Mesendoderm (in vitro differentiated cells): ENCODE data around the gene FPR1.

Source experiments
- DNase-seq: peaks from one replicate; pipeline ENCODE4 v3.0.0; 2013
- H2AK5ac ChIP-seq: 2 replicates; pipeline ENCODE4 v1.6.1; 2013; ENCODE audit warnings: low read length, inconsistent platforms
- H2BK120ac ChIP-seq: 2 replicates; pipeline ENCODE4 v1.6.1; 2013; ENCODE audit warnings: low read depth, mild to moderate bottlenecking, low read length, moderate library complexity, mixed read lengths
- H2BK15ac ChIP-seq: replicated peaks from 2 replicates; pipeline ENCODE4 v1.6.1; 2013; ENCODE audit warnings: low read depth, mild to moderate bottlenecking, moderate library complexity
- H2BK5ac ChIP-seq: 2 replicates; pipeline ENCODE4 v1.6.1; 2013; ENCODE audit warnings: low read length, inconsistent platforms
- H3K18ac ChIP-seq: 2 replicates; pipeline ENCODE4 v1.6.1; 2013; ENCODE audit warnings: mild to moderate bottlenecking, low read length, mixed read lengths
- H3K23ac ChIP-seq: one replicate; pipeline ENCODE4 v1.6.1; 2013; ENCODE audit warnings: low read length
- H3K27ac ChIP-seq: 2 replicates; pipeline ENCODE4 v1.5.1; 2013; ENCODE audit warnings: low read depth, mild to moderate bottlenecking, inconsistent platforms, low read length, moderate library complexity
- H3K27me3 ChIP-seq: 2 replicates; pipeline ENCODE4 v1.6.1; 2013; ENCODE audit warnings: low read length, control low read depth, mild to moderate bottlenecking, inconsistent platforms; ENCODE audit not compliant: insufficient read depth, poor library complexity
- H3K36me3 ChIP-seq: 2 replicates; pipeline ENCODE4 v1.6.1; 2013; ENCODE audit warnings: low read length, inconsistent platforms; ENCODE audit not compliant: control insufficient read depth, insufficient read depth
- H3K4ac ChIP-seq: one replicate; pipeline ENCODE4 v1.6.1; 2013; ENCODE audit warnings: low read depth, mild to moderate bottlenecking, low read length, moderate library complexity
- H3K4me1 ChIP-seq: 2 replicates; pipeline ENCODE4 v1.6.1; 2013; ENCODE audit warnings: low read depth, low read length, inconsistent platforms; ENCODE audit not compliant: control insufficient read depth
- H3K4me2 ChIP-seq: 2 replicates; pipeline ENCODE4 v1.6.1; 2013; ENCODE audit warnings: low read length
- H3K4me3 ChIP-seq: 2 replicates; pipeline ENCODE4 v1.5.1; 2013; ENCODE audit warnings: mild to moderate bottlenecking, low read length
- H3K56ac ChIP-seq: one replicate; pipeline ENCODE4 v1.6.1; 2013; ENCODE audit warnings: low read length
- H3K79me1 ChIP-seq: 2 replicates; pipeline ENCODE4 v1.6.1; 2013; ENCODE audit warnings: low read length, inconsistent platforms
- H3K79me2 ChIP-seq: 2 replicates; pipeline ENCODE4 v1.6.1; 2013; ENCODE audit warnings: mild to moderate bottlenecking, low read length; ENCODE audit not compliant: control insufficient read depth, insufficient read depth
- H3K9ac ChIP-seq: 2 replicates; pipeline ENCODE4 v1.6.1; 2013; ENCODE audit warnings: low read length, inconsistent platforms
- H4K5ac ChIP-seq: one replicate; pipeline ENCODE4 v1.6.1; 2013; ENCODE audit warnings: low read length
- H4K8ac ChIP-seq: one replicate; pipeline ENCODE4 v1.6.1; 2013; ENCODE audit warnings: low read depth, mild to moderate bottlenecking, control low read depth, low read length, moderate library complexity
- WGBS: extraction: QIAGEN DNeasy Blood & Tissue Kit; methylation state at CpG from one replicate; pipeline ENCODE4 v1.1.7; 2013; ENCODE audit warnings: low lambda C conversion rate, missing lambda C conversion rate; ENCODE audit not compliant: insufficient coverage; ENCODE audit errors: extremely low coverage; 5-methylcytosine and 5-hydroxymethylcytosine counted together

Gene FPR1

GRCh38 chr19:51783372-51783771 lies 31.7 kb upstream of the FPR1 start:
- no peak overlapping the region for H3K23ac ChIP-seq
- H3K18ac ChIP-seq, result no peak overlapping the region
- H3K27ac ChIP-seq, result no peak overlapping the region
- H2BK120ac ChIP-seq, result no peak overlapping the region
- H2BK15ac ChIP-seq, result no peak overlapping the region
- H3K79me2 ChIP-seq, result no peaks in the 10 kb centered on the region
- no peak overlapping the region for H2BK5ac ChIP-seq
- no peak overlapping the region for H3K4ac ChIP-seq
- no peak overlapping the region for H3K4me3 ChIP-seq
- H2AK5ac ChIP-seq, result no peak overlapping the region
- no peaks in the 10 kb centered on the region for H3K4me1 ChIP-seq
- no peak overlapping the region for H4K8ac ChIP-seq
- no peak overlapping the region for H3K56ac ChIP-seq
- no peak overlapping the region for H3K4me2 ChIP-seq
- no peaks in the 10 kb centered on the region for H3K27me3 ChIP-seq
- no peaks in the 10 kb centered on the region for H3K36me3 ChIP-seq
- no CpG with 5 or more reads among the region's 3 CpGs for WGBS
- no peak overlapping the region for H3K9ac ChIP-seq
- H4K5ac ChIP-seq, result no peak overlapping the region
- H3K79me1 ChIP-seq, result no peaks in the 10 kb centered on the region
- peak; percentile 71 for DNase-seq

- Histone ChIP-seq H3K56ac (no peak overlapping the region), H4K5ac (no peak overlapping the region), H3K79me2 (no peaks in the 10 kb centered on the region), H3K79me1 (no peaks in the 10 kb centered on the region), H3K27me3 (no peaks in the 10 kb centered on the region), H3K4me1 (no peaks in the 10 kb centered on the region), H2AK5ac (no peak overlapping the region), H3K4me3 (no peak overlapping the region), H2BK15ac (no peak overlapping the region), H4K8ac (no peak overlapping the region), H3K4ac (no peak overlapping the region), H3K36me3 (no peaks in the 10 kb centered on the region), H2BK5ac (no peak overlapping the region), H3K18ac (no peak overlapping the region), H3K27ac (no peak overlapping the region), H3K23ac (no peak overlapping the region), H3K4me2 (no peak overlapping the region), H2BK120ac (no peak overlapping the region), H3K9ac (no peak overlapping the region)
- DNase-seq, result no peak
- WGBS, result no CpG with 5 or more reads among the region's 3 CpGs
These were observed 30.3 kb upstream of the FPR1 start for GRCh38 chr19:51781999-51782398.

- Histone ChIP-seq H3K4ac (no peak overlapping the region), H3K23ac (no peak overlapping the region), H3K27me3 (no peaks in the 10 kb centered on the region), H3K9ac (no peak overlapping the region), H2AK5ac (no peak overlapping the region), H3K79me1 (no peaks in the 10 kb centered on the region), H3K79me2 (no peaks in the 10 kb centered on the region), H3K56ac (no peak overlapping the region), H4K8ac (no peak overlapping the region), H3K4me2 (no peak overlapping the region), H2BK5ac (no peak overlapping the region), H2BK15ac (no peak overlapping the region), H2BK120ac (no peak overlapping the region), H3K18ac (no peak overlapping the region), H3K36me3 (no peaks in the 10 kb centered on the region), H4K5ac (no peak overlapping the region), H3K4me1 (no peaks in the 10 kb centered on the region), H3K27ac (no peak overlapping the region), H3K4me3 (no peak overlapping the region)
- no CpG with 5 or more reads among the region's 2 CpGs for WGBS
- no peak for DNase-seq
These were observed 28.6 kb upstream of the FPR1 start for GRCh38 chr19:51780270-51780669.

GRCh38 chr19:51779703-51780102 lies 28.0 kb upstream of the FPR1 start:
- Histone ChIP-seq H3K36me3 (no peaks in the 10 kb centered on the region), H2BK5ac (no peak overlapping the region), H3K79me1 (no peaks in the 10 kb centered on the region), H3K4me1 (no peaks in the 10 kb centered on the region), H3K27me3 (no peaks in the 10 kb centered on the region), H3K4me3 (no peak overlapping the region), H2AK5ac (no peak overlapping the region), H3K56ac (no peak overlapping the region), H3K23ac (no peak overlapping the region), H2BK15ac (no peak overlapping the region), H2BK120ac (no peak overlapping the region), H4K8ac (no peak overlapping the region), H4K5ac (no peak overlapping the region), H3K18ac (no peak overlapping the region), H3K79me2 (no peaks in the 10 kb centered on the region), H3K9ac (no peak overlapping the region), H3K4ac (no peak overlapping the region), H3K4me2 (no peak overlapping the region), H3K27ac (no peak overlapping the region)
- WGBS, result no CpG with 5 or more reads among the region's 2 CpGs
- no peak for DNase-seq

GRCh38 chr19:51779181-51779580 lies 27.5 kb upstream of the FPR1 start:
- Histone ChIP-seq H3K4me3 (no peak overlapping the region), H2BK5ac (no peak overlapping the region), H3K27me3 (no peaks in the 10 kb centered on the region), H2BK120ac (no peak overlapping the region), H3K9ac (no peak overlapping the region), H3K79me1 (no peaks in the 10 kb centered on the region), H3K4me2 (no peak overlapping the region), H3K4me1 (no peaks in the 10 kb centered on the region), H3K56ac (no peak overlapping the region), H3K36me3 (no peaks in the 10 kb centered on the region), H3K4ac (no peak overlapping the region), H4K5ac (no peak overlapping the region), H3K23ac (no peak overlapping the region), H3K18ac (no peak overlapping the region), H3K79me2 (no peaks in the 10 kb centered on the region), H2BK15ac (no peak overlapping the region), H3K27ac (no peak overlapping the region), H4K8ac (no peak overlapping the region), H2AK5ac (no peak overlapping the region)
- WGBS, result no CpG with 5 or more reads among the region's 1 CpG
- DNase-seq, result no peak

- no peaks in the 10 kb centered on the region for H3K79me2 ChIP-seq
- H4K5ac ChIP-seq, result no peak overlapping the region
- no peak overlapping the region for H2BK15ac ChIP-seq
- H3K4me3 ChIP-seq, result no peak overlapping the region
- no peak overlapping the region for H3K18ac ChIP-seq
- H3K4me1 ChIP-seq, result no peaks in the 10 kb centered on the region
- H3K9ac ChIP-seq, result no peak overlapping the region
- WGBS, result no CpG with 5 or more reads among the region's 23 CpGs
- H3K4ac ChIP-seq, result no peak overlapping the region
- H3K23ac ChIP-seq, result no peak overlapping the region
- peak overlapping the region; percentile 27 for H3K56ac ChIP-seq
- peak; percentile 92 for DNase-seq
- H2BK120ac ChIP-seq, result no peak overlapping the region
- H2AK5ac ChIP-seq, result no peak overlapping the region
- H2BK5ac ChIP-seq, result no peak overlapping the region
- H3K27me3 ChIP-seq, result no peaks in the 10 kb centered on the region
- H3K27ac ChIP-seq, result no peak overlapping the region
- H3K4me2 ChIP-seq, result no peak overlapping the region
- no peak overlapping the region for H4K8ac ChIP-seq
- no peaks in the 10 kb centered on the region for H3K79me1 ChIP-seq
- no peaks in the 10 kb centered on the region for H3K36me3 ChIP-seq
These were observed 26.1 kb upstream of the FPR1 start for GRCh38 chr19:51777570-51778462.
